Stimulated activated CD8-positive, alpha-beta memory T cell treated with anti-CD3 and anti-CD28 coated beads, Interleukin-7, amount 100 ng/mL, for 1 hour (primary cell): Measurements from ENCODE around the gene IL17REL.

Experiments
- DNase-seq, 2 donors: peaks; one replicate each; pipeline ENCODE4 v3.0.0-alpha.2; 2020; ENCODE audit warnings: low read depth in 2 of 2

Gene IL17REL

DNA sequence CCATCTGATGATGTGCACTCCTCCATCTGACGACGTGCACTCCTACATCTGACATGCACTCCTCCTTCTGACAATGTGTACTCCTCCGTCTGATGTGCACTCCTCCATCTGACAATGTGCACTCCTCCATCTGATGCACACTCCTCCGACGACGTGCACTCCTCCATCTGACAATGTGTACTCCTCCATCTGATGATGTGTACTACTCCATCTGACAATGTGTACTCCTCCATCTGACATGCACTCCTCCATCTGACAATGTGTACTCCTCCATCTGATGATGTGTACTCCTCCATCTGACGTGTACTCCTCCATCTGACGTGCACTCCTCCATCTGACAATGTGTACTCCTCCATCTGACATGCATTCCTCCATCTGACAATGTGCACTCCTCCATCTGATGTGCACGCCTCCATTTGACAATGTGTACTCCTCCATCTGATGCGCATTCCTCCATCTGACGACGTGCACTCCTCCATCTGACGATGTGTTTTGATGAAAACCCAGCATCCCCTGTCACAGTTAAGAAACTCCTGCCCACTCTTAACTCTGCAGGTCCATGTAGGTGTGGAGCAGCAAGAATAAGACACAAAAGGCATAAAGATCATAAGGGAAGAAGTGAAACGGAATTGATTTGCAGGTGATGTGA is 9.7 kb upstream of the IL17REL start:
- no peak for DNase-seq

DNA sequence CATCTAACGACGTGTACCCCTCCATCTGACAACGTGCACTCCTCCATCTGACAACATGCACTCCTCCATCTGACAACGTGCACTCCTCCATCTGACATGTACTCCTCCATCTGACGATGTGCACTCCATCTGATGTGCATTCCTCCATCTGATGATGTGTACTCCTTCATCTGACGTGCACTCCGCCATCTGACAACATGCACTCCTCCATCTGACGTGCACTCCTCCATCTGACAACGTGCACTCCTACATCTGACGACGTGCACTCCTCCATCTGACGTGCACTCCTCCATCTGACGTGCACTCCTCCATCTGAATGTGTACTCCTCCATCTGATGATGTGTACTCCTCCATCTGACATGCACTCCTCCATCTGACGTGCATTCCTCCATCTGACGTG is 8.0 kb upstream of the IL17REL start:
- no peak for DNase-seq

GRCh38 chr22:50019316-50019715 is 6.8 kb upstream of the IL17REL start:
- no peak for DNase-seq

- no peak for DNase-seq
These were observed 6.2 kb upstream of the IL17REL start for GRCh38 chr22:50018608-50019285.

- no peak for DNase-seq
These were observed 5.2 kb upstream of the IL17REL start for GRCh38 chr22:50017701-50018224.

DNA sequence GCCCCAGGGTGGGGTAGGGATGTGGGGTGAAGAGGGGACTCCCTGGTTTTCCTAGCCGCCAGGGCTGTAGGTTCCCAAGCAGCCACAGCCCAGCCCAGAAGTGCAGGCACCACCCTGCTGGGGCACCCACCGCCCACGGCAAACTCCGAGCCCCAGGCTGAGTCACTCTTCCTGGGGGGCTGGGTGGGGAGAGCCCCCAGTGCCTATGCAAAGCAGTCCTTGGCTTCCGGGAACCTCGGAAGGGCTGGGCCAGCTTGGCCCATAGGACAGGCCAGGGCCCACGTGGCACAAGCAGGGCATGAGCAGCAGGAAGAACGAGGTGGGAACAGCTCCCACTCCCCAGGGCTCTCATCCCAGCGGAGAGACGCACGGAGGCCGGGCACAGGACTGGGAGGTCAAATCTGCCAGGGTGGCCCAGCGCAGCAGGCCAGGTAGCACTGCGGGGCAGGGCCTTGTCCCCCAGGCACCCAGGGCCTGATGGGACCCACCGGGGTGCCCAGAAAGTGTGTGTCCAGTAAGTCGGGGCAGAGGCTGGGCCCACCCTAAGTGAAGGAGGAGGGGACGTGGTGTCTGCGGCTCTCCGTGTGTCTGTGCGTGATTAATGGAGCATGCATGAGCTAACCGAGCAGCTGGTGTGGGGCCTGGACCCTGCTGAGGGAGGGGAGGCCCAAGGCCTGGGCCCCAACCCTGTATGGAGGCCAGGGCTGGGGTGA is 4.6 kb upstream of the IL17REL start:
- DNase-seq, result no peak

DNA sequence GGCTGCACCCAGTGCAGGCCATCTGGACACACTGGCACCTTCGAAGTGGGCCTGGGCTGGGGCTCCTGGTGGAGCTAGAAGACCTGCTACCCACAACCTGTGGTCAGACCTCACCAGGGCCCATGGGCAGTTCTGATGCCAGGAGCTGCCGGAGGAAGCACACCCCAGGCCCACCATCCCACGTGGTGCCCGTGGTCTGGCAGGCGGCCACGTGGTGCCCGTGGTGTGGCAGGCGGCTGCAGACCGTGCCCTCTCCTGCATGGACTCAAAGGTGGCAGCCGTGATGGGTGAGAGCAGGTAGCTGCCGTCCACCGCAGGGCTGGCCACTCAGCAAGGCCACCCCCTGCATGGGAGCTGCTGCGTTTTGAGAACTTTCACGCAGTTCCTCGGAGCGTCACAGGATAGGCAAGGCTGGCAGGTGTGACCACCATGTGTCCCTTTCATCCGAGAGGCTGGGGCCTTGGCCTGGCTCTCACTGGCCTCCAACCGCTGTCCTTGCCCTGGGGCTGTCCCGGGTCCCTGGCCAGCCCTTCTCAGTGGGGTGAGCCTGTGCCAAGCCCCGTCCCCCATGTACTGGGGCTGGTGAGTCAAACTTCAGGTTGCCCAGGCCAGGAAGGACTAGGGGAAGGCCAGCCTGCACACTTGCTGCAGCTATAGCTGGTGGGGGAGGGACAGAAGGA is 3.9 kb upstream of the IL17REL start:
- DNase-seq, result no peak

- no peak for DNase-seq
These were observed 3.1 kb upstream of the IL17REL start for GRCh38 chr22:50015451-50016307.

DNA sequence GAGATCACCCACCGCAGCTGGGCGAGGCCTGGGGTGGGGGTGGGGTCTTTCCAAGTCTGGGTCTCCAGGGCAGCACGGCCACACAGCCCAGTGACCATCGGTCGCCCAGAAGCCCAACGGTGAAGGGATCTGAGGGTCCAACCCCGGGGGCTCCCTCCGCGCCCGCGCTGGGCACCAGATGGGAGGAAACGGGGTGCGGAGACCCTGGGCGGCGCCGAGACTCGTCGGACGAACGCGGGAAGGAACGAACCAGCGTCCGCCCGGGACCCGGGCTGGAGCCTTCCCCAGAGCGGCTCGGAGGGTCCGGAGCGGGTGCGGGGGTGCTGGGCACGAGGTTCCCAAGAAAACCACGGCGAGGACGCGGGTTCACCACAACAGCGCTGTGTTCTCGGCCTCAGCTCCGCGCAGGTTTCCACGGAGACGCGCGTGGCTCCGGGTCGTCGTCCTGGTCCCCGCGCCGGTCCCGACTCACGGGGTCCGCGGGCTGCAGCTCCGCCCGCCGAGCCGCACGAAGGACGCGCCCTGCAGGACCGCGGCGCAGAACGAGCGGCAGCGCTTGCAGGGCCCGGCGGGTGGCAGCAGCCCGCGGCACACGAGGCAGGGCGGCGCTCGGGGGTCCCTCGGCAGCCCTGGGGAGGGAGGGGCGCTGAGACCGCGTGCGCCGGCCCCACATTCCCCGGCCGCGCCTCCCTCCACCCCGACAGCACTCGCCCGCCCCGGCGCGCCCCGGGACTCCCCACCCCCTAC is 2.3 kb upstream of the IL17REL start:
- DNase-seq, result no peak

- DNase-seq, result no peak
These were observed 1.5 kb upstream of the IL17REL start for GRCh38 chr22:50014053-50014501.

DNA sequence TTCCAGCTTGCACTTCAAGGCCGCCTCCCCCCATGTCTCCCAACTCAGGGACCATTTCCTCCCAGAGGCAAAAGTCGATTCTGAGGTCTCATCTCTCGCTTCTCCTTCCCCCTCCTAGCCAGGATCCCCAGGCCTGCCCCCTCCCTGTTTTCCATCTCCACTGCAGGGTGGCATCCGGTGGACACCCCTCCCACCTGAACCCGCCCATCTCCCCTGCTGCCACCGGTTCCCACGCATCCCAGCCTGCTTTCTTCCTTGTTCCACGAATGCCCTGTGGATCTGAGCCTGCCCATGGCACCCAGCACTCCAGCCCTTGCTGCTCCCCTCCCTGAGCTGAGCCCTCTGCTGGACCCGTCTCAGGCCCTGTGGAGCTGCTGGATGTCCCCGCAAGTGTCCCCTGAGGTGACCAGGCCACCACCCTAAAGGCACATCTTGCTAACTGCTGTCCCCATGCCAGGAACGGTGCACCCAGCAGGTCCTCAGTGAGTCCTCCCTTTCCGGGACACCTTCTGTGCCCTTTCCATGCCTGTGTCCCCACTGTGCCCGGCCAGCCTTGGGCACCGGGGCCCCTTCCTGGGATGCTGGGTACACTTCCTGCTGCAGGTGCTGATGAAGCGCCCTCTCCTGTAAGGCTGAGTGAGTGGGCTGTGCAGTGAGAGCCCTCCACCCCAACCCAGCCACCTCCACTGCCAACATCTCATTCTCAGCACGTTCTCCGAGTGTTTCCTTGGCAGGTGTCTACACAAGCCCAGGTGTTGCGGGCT is 936 bp downstream of the IL17REL start:
- no peak for DNase-seq

DNA sequence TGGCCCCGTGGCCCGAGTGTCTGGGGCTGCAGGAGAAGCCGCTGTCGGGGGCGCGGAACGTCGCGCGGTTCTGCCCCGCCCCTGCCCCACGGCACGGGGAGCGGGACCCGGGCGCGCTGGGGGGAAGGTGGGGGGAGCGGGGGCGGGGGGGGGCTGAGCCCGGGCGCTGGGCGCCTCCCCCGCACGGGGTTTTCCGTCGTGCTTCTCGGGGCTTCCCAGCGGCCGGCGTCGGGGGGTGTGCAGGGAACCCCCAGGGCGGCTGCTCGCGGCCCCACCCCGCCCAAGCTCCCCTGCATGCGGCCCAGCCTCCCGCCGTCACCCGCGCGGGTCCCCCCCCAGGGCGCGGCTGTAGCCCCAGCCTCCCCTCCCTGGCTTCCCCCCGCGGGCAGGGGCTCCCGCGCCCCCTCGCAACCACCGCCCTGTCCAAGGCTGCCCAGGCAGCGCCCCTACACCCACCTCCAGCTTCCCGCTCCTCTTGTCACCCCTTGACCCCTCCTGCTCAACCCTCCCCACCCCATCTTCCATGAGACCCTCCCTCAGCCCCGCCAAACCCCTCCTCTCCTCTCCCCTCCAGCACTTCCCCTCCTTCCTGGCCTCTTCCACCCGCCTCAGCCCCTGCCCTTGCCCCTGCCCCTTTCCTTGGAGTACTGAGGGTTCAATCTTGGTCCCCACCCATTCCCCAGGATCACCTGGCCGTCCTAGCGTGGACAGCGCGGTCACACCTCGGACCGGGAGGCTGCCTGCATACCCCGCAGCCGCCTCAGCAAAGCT is 1.7 kb downstream of the IL17REL start:
- DNase-seq, result no peak

GRCh38 chr22:50009765-50010675 is 2.5 kb downstream of the IL17REL start:
- no peak for DNase-seq

- no peak for DNase-seq
These were observed 3.3 kb downstream of the IL17REL start for GRCh38 chr22:50009251-50009650.

DNA sequence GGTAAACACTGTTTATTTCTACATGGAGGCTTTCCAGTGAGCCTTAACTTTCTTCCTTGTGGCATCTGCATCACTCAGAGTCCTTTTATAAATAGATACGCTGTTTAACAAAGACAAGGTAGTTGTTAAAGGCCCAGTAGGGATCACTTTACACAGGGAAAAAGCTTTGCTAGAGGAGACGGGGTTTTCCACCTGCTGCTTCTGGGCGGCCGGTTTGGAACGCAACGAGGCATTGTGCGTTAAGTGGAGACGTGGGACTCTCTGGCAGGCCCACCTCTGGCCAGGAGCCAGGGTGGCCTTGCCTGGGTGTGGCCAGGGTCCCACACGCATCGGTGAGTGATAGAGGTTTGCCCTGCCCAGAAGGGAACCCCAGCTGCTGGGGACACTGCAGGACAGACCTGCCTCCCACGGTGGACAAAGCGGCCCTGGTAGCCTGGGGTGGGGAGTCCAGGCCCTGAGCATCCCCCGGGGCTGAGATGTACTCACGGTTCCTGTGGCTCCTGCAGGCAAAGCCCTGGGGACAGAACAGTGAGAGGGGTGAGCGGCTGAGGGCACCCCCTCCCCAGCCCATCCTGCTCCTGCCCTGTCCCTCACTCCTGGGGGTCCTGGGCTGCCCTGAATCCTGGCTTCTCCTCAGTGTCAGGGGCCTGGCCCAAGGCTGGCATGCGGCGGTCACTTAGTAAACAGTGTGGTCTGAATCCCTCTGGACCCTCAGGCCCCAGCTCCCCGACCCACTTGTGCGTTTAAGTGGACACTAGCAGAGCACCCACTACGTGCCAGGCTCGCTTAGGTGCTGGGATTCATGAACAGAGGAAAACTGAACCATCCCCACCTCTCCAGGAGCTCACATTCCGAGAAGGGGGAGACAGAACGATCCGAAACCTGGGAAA is 4.2 kb downstream of the IL17REL start:
- no peak for DNase-seq

- no peak for DNase-seq
These were observed 5.5 kb downstream of the IL17REL start for GRCh38 chr22:50007057-50007511.

DNA sequence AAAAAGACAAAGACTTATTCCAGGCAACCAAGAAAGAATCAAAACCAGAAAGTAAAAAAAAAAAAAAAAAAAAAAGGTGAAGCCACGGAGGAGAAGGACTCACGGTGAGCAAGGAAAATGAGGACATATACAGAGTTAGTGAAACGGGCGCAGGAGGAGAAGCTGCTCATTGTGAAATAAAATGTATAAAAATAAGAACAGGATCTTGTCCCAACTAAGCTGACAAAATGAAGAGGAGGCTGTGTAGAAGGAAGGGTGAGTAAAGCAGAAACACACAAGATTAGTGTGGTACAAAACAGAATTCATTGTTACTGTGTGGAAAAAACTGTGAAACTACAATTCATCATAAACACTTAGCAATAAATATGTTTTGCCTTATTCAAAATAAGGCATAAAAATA is 7.6 kb downstream of the IL17REL start:
- DNase-seq, result no peak
